MM.1S (cell line): ENCODE data around the gene MSI2.
A peak's percentile ranks its signal among the peaks of the same experiment; 100 is the strongest.

ENCODE experiments used
- DNase-seq: peaks from one replicate; pipeline ENCODE4 v3.0.0-alpha.2; 2015
- H2AFZ ChIP-seq: fragments of 300-600 bp; sonication (generic); 2 replicates; pipeline ENCODE4 v1.6.0; 2016; ENCODE audit warnings: antibody characterized with exemption, low read length
- H3F3A ChIP-seq: fragments of 300-600 bp; sonication (generic); 2 replicates; pipeline ENCODE4 v1.6.1; 2016; ENCODE audit warnings: mild to moderate bottlenecking, antibody characterized with exemption, low read length, moderate library complexity, mixed read lengths; ENCODE audit not compliant: insufficient read depth
- H3K27ac ChIP-seq: fragments of 300-600 bp; sonication (generic); 2 replicates; pipeline ENCODE4 v1.5.1; 2016; ENCODE audit warnings: mild to moderate bottlenecking, low read length
- H3K27me3 ChIP-seq: fragments of 300-600 bp; sonication (generic); replicated peaks from 2 replicates; pipeline ENCODE4 v1.6.0; 2016; ENCODE audit warnings: low read length; ENCODE audit not compliant: insufficient read depth
- H3K36me3 ChIP-seq: fragments of 300-600 bp; sonication (generic); replicated peaks from 2 replicates; pipeline ENCODE4 v1.6.1; 2016; ENCODE audit warnings: mild to moderate bottlenecking, low read length, mixed read lengths; ENCODE audit not compliant: insufficient read depth
- H3K4me1 ChIP-seq: fragments of 300-600 bp; sonication (generic); 2 replicates; pipeline ENCODE4 v1.6.1; 2016; ENCODE audit warnings: low read length, mixed read lengths
- H3K4me2 ChIP-seq: fragments of 300-600 bp; sonication (generic); 2 replicates; pipeline ENCODE4 v1.6.0; 2016; ENCODE audit warnings: low read depth, low read length
- H3K4me3 ChIP-seq: fragments of 300-600 bp; sonication (generic); 2 replicates; pipeline ENCODE4 v1.5.1; 2016; ENCODE audit warnings: low read length, mixed read lengths
- H3K79me2 ChIP-seq: fragments of 300-600 bp; sonication (generic); 2 replicates; pipeline ENCODE4 v1.6.1; 2016; ENCODE audit warnings: mixed run types, low read length, mixed read lengths
- H3K9ac ChIP-seq: fragments of 300-600 bp; sonication (generic); 2 replicates; pipeline ENCODE4 v1.6.1; 2016; ENCODE audit warnings: low read length, mixed read lengths
- H3K9me2 ChIP-seq: fragments of 300-600 bp; sonication (generic); replicated peaks from 2 replicates; pipeline ENCODE4 v1.6.1; 2016; ENCODE audit warnings: mild to moderate bottlenecking, low read length, mixed read lengths; ENCODE audit not compliant: insufficient read depth
- H3K9me3 ChIP-seq: fragments of 300-600 bp; sonication (generic); replicated peaks from 2 replicates; pipeline ENCODE4 v1.6.1; 2016; ENCODE audit warnings: mild to moderate bottlenecking, low read length, mixed read lengths; ENCODE audit not compliant: insufficient read depth
- H4K20me1 ChIP-seq: fragments of 300-600 bp; sonication (generic); 2 replicates; pipeline ENCODE4 v1.6.1; 2016; ENCODE audit warnings: mild to moderate bottlenecking, low read length, moderate library complexity, mixed read lengths; ENCODE audit not compliant: insufficient read depth
- EZH2 ChIP-seq: fragments of 300-600 bp; sonication (generic); optimal IDR thresholded peaks from 2 replicates; pipeline ENCODE3; 2017; ENCODE audit warnings: low read depth, mild to moderate bottlenecking, antibody characterized with exemption, low read length, mixed read lengths
- EZH2phosphoT487 ChIP-seq: fragments of 300-600 bp; sonication (generic); IDR thresholded peaks from 2 replicates; pipeline ENCODE4 v1.6.1; 2018; ENCODE audit warnings: antibody characterized with exemption, low read length
- TF ChIP-seq, protein P1 (sequence below): fragments of 300-600 bp; sonication (generic); IDR thresholded peaks from 2 replicates; pipeline ENCODE4 v1.5.1; 2016; ENCODE audit warnings: antibody characterized with exemption, low read length, mixed read lengths

MSI2 gene

DNA sequence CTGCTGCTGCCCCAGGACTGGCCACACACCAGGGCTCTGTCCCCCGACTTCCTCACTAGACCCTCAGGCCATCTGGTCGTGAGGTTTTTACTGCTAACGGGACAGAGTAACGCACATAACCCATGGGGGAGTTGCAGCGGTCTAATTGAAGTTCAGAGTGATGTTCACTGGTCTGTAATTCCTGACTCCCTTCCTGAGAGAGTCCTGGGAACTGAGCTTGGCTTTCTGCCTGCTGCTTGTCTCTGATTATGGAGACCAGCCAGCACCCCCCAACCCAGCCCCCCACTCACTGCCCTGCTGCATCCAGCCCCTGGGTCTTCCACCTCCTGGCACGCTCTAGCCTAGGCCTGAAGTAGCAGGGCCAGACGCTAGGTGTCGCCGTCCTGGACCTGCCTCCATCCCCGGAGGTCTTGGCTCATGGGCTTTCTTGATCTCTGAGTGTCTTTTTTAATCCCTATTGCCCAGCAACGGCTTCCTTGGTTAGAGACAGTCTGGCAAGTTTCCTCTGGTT lies 295.8 kb downstream of the MSI2 start:
- Histone ChIP-seq H3K4me2 (peak overlapping the region; percentile 74), H4K20me1 (no peaks in the 10 kb centered on the region), H3F3A (peaks cover 7% of the 10 kb centered on the region; the same call in 1 of the 2 replicates), H3K27ac (peak overlapping the region; percentile 80), H3K36me3 (no peaks in the 10 kb centered on the region), H3K4me3 (peak overlapping the region; percentile 5; the same call in 1 of the 2 replicates), H3K9me2 (no peaks in the 10 kb centered on the region), H3K4me1 (peaks cover 26% of the 10 kb centered on the region), H3K9ac (peak overlapping the region; percentile 23), H2AFZ (no peak overlapping the region), H3K79me2 (peaks cover 42% of the 10 kb centered on the region), H3K9me3 (no peaks in the 10 kb centered on the region), H3K27me3 (no peaks in the 10 kb centered on the region)
- DNase-seq: no peak
- no peak for TF ChIP-seq EZH2phosphoT487
- TF ChIP-seq EZH2: no peak
- TF ChIP-seq, protein P1, sequence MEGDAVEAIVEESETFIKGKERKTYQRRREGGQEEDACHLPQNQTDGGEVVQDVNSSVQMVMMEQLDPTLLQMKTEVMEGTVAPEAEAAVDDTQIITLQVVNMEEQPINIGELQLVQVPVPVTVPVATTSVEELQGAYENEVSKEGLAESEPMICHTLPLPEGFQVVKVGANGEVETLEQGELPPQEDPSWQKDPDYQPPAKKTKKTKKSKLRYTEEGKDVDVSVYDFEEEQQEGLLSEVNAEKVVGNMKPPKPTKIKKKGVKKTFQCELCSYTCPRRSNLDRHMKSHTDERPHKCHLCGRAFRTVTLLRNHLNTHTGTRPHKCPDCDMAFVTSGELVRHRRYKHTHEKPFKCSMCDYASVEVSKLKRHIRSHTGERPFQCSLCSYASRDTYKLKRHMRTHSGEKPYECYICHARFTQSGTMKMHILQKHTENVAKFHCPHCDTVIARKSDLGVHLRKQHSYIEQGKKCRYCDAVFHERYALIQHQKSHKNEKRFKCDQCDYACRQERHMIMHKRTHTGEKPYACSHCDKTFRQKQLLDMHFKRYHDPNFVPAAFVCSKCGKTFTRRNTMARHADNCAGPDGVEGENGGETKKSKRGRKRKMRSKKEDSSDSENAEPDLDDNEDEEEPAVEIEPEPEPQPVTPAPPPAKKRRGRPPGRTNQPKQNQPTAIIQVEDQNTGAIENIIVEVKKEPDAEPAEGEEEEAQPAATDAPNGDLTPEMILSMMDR: no peak

DNA sequence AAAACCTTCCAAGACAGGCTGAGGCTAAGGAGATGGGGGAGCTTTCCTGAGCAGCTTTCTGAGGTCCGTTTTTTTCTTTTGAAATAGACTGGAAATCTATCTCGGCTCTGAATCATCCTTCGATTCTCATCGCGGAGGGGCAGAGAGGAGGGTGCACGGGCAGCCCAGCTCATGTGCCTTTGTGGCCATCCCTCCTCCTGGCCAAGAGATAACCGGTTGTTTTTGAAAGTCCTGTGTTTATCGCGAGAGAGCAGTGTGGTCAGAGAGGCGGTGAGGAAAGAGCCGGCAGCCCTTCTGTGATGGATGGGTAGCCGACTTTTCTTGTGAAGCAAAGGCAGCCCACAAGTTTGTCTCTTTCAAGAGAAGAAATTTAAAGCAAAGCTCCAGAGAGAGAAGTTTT lies 297.2 kb downstream of the MSI2 start:
- Histone ChIP-seq H3K9me3 (no peaks in the 10 kb centered on the region), H3K27me3 (no peaks in the 10 kb centered on the region), H2AFZ (no peak overlapping the region), H3K9me2 (no peaks in the 10 kb centered on the region), H3K36me3 (no peaks in the 10 kb centered on the region), H3K79me2 (peaks cover 42% of the 10 kb centered on the region), H3K4me3 (no peak overlapping the region), H4K20me1 (no peaks in the 10 kb centered on the region), H3F3A (peaks cover 7% of the 10 kb centered on the region; the same call in 1 of the 2 replicates), H3K27ac (no peak overlapping the region), H3K9ac (no peak overlapping the region), H3K4me1 (peaks cover 26% of the 10 kb centered on the region), H3K4me2 (no peak overlapping the region)
- no peak for DNase-seq
- TF ChIP-seq, protein P1: no peak
- TF ChIP-seq EZH2 (no peak), EZH2phosphoT487 (no peak)

DNA sequence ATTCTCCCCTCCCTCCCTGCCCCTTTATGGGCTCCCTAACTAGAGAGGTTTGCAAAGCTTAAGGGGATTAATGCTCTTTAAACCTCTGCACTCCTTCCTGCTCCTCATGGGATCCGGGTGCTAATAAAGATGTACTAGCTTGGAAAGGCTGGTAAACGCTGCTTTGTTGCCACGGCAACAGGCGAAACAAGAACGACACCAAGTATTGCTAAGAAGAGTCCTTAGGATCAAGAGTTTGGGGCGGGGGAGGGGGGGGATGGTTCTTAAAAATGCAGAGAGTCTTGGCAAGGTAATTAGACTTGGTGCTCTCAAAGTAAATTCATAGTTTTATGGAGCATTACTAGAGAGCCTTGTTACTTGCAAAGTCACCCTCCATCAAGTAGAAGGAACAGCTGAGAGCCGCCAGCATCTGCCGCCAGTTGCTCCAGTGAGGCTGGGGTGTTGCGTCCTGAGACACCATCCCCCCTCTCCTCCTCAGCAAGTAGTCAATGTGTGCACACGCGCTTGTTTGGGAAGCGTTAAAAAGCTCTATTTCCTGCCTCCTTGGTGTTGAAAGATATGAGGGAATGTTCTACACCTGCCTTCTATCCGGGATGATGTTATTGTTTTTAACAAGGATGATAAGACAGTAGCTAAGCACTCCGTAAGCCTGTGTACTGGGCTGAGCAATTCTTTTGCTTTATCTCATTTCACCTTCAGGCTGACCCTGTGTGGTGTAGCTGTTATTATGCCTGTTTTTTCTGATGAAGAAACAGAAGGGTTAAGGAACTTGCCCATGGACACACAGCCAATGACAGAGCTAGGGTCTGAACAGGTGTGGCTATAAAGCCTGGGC lies 297.9 kb downstream of the MSI2 start:
- H3K27ac ChIP-seq: no peak overlapping the region
- DNase-seq: no peak
- H3K9me3 ChIP-seq: no peaks in the 10 kb centered on the region
- no peaks in the 10 kb centered on the region for H4K20me1 ChIP-seq
- no peak overlapping the region for H2AFZ ChIP-seq
- TF ChIP-seq, protein P1: no peak
- TF ChIP-seq EZH2phosphoT487: no peak
- TF ChIP-seq EZH2: no peak
- H3F3A ChIP-seq: peaks cover 7% of the 10 kb centered on the region; the same call in 1 of the 2 replicates
- no peak overlapping the region for H3K4me3 ChIP-seq
- H3K4me2 ChIP-seq: no peak overlapping the region
- no peaks in the 10 kb centered on the region for H3K36me3 ChIP-seq
- H3K27me3 ChIP-seq: no peaks in the 10 kb centered on the region
- no peaks in the 10 kb centered on the region for H3K9me2 ChIP-seq
- H3K79me2 ChIP-seq: peaks cover 41% of the 10 kb centered on the region
- peaks cover 26% of the 10 kb centered on the region for H3K4me1 ChIP-seq
- H3K9ac ChIP-seq: no peak overlapping the region
